Small intestine (tissue), 7 donors: Measurements from ENCODE around the gene CDK15. TPM values are rescaled to one million over a fixed set of nuclear protein-coding genes. Genes with fewer than 3 reads are reported as not detected.

Experiments
- DNase-seq, 2 donors: peaks; one replicate each; pipeline versions ENCODE4 v3.0.0 to v3.0.0-alpha.2; 2013
- FAIRE-seq: peaks from 2 replicates; lab custom pipeline; 2012; peaks lifted over from hg19 to GRCh38; lab: Jason Lieb, UNC
- H3K27ac ChIP-seq, 3 donors: one replicate each; pipeline ENCODE4 v1.5.1; 2013; ENCODE audit warnings: low read length in 2 of 3, mild to moderate bottlenecking in 2 of 3, control low read depth in 1 of 3, inconsistent platforms in 1 of 3, low read depth in 1 of 3, moderate library complexity in 1 of 3
- H3K27me3 ChIP-seq, 3 donors: one replicate each; pipeline ENCODE4 v1.6.1; 2013; ENCODE audit warnings: low read length in 3 of 3, inconsistent platforms in 1 of 3; ENCODE audit not compliant: control insufficient read depth in 3 of 3, insufficient read depth in 3 of 3
- H3K36me3 ChIP-seq, 3 donors: one replicate each; pipeline ENCODE4 v1.6.1; 2013; ENCODE audit warnings: low read length in 3 of 3, inconsistent platforms in 1 of 3, low read depth in 1 of 3, mild to moderate bottlenecking in 1 of 3, moderate library complexity in 1 of 3; ENCODE audit not compliant: control insufficient read depth in 3 of 3, insufficient read depth in 2 of 3
- H3K4me1 ChIP-seq, 3 donors: one replicate each; pipeline ENCODE4 v1.6.1; 2013; ENCODE audit warnings: low read length in 2 of 3, inconsistent platforms in 1 of 3, low read depth in 1 of 3, mild to moderate bottlenecking in 1 of 3, moderate library complexity in 1 of 3; ENCODE audit not compliant: control insufficient read depth in 3 of 3, insufficient read depth in 2 of 3
- H3K4me3 ChIP-seq, 3 donors: one replicate each; pipeline ENCODE4 v1.5.1; 2013; ENCODE audit warnings: low read length in 3 of 3, control low read depth in 1 of 3, inconsistent platforms in 1 of 3, low read depth in 1 of 3, mild to moderate bottlenecking in 1 of 3, moderate library complexity in 1 of 3
- H3K9me3 ChIP-seq, 2 donors: one replicate each; pipeline ENCODE4 v1.6.1; 2013; ENCODE audit warnings: low read depth in 1 of 2, low read length in 1 of 2; ENCODE audit not compliant: control insufficient read depth in 2 of 2, insufficient read depth in 1 of 2
- WGBS, 3 donors: extraction: QIAGEN DNeasy Blood & Tissue Kit; methylation state at CpG; one replicate each; pipeline ENCODE4 v1.1.7; 2013; 5-methylcytosine and 5-hydroxymethylcytosine counted together
- polyA plus RNA-seq, 4 donors: library from polyadenylated mRNA; stranded (reverse) in 3 of 4; unstranded in 1 of 4; fragments of 200-250 nt in 3 of 4; fragments of 120-200 nt in 1 of 4; gene quantifications; one replicate each; pipeline versions ENCODE4 v1.2.1 to v1.2.3, GENCODE V29; 2013
- donor health status: healthy with polysubstance abuse.
- donor health status: control.
- donor health status: control.
- donor health status: Bipolar disorder and iron deficiency.
- donor health status: healthy.

The CDK15 gene
- polyA plus RNA-seq, 4 donors, result 0.52 to 1.2 (median 0.54) TPM; not detected in 1

DNA sequence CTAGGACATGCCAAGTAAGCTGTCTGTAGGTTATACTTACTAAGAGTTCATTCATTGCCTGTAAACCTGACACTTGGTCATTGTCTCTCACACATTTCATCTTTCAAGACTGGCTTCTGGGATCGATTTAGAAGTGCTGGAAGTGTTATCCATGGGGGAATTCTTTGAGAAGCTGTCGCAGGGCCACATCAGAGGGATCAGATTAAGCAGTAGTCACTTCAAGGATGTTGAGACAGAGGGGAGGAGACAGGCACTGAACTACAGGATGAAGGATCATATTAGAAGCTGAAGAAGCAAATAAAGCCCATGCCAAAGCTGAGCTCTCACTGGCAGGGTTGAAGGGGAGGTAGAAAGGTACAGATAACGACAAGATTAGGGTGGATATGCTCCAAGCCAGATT lies 49.0 kb downstream of the CDK15 start:
- no peak overlapping the region for H3K27ac ChIP-seq
- H3K4me1 ChIP-seq, result peaks cover 0 to 10% (median 0%) of the 10 kb centered on the region in 3 donors
- peaks cover 0 to 3% (median 0%) of the 10 kb centered on the region in 3 donors for H3K27me3 ChIP-seq
- FAIRE-seq, result no peak
- H3K36me3 ChIP-seq, result no peaks in the 10 kb centered on the region
- WGBS, 3 donors, result 78 to 81% (median 79%) methylated on average over 3 of the region's 3 CpGs
- no peak for DNase-seq
- H3K9me3 ChIP-seq, result peaks cover 0 to 2% of the 10 kb centered on the region in 2 donors
- H3K4me3 ChIP-seq, result no peak overlapping the region

GRCh38 chr2:201857326-201857725 lies 51.0 kb downstream of the CDK15 start:
- FAIRE-seq, result no peak
- H3K4me1 ChIP-seq, result peaks cover 0 to 10% (median 0%) of the 10 kb centered on the region in 3 donors
- H3K9me3 ChIP-seq, result no peaks in the 10 kb centered on the region
- peaks cover 0 to 3% (median 0%) of the 10 kb centered on the region in 3 donors for H3K27me3 ChIP-seq
- 96 to 98% (median 97%) methylated on average over 2 of the region's 2 CpGs for WGBS, 3 donors
- no peak overlapping the region for H3K27ac ChIP-seq
- DNase-seq, result no peak
- no peak overlapping the region for H3K4me3 ChIP-seq
- no peaks in the 10 kb centered on the region for H3K36me3 ChIP-seq

DNA sequence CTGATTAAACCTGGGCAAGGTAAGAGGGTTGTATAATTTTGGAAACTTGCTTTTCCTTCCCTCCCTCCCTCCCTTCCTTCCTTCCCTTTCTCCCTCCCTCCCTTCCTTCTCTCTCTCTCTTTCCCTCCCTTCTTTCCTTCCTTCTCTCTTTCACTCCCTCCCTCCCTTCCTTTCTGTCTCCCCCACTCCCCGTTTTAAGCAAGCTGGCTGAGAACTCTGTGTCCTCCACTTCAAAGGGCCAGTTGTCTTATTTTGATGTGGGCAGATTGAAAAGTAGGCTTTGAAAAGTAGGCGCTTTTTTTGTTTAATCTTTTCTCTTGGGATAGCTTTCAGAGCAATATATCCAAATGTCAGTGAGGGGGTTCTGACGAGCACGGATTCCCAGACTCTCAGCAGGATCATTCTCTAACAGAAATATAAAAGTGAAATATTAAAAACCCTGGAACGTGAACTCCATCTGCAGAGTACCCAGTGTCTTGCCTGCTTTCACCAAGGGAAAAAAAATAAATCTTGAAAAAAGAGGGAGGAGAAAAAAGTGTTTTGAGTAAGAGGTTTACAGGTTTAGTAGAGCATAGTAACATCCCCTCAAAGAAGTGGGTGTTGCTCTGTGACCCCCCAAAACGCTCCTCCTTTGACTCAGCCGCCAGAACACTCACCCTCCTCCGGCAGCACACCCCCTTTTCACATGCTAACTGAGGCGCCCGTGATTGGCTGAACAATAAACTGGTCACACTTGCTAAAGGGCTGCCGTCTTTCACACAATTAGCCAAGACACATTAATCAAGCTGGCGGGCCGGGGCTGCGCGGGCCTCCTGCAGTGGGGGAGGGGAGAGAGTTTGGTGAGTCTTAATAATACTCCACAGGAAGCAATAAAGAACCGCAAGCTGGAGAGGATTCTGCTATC lies 52.2 kb downstream of the CDK15 start:
- Histone ChIP-seq H3K4me3 (no peak overlapping the region), H3K27ac (no peak overlapping the region), H3K9me3 (no peaks in the 10 kb centered on the region), H3K27me3 (peaks cover 0 to 3% (median 0%) of the 10 kb centered on the region in 3 donors), H3K36me3 (no peaks in the 10 kb centered on the region), H3K4me1 (peaks cover 0 to 10% (median 0%) of the 10 kb centered on the region in 3 donors)
- WGBS, 3 donors, result 12 to 20% (median 20%) methylated on average over 16 of the region's 16 CpGs
- no peak for FAIRE-seq
- peak in 1 of 2 donors; percentile 45 for DNase-seq

GRCh38 chr2:201859949-201860348 lies 53.6 kb downstream of the CDK15 start:
- no peak overlapping the region for H3K27ac ChIP-seq
- WGBS, 3 donors, result 73 to 89% (median 81%) methylated on average over 5 of the region's 5 CpGs
- peaks cover 0 to 3% (median 0%) of the 10 kb centered on the region in 3 donors for H3K27me3 ChIP-seq
- no peaks in the 10 kb centered on the region for H3K36me3 ChIP-seq
- no peak for FAIRE-seq
- no peak for DNase-seq
- H3K9me3 ChIP-seq, result no peaks in the 10 kb centered on the region
- H3K4me1 ChIP-seq, result peaks cover 0 to 14% (median 0%) of the 10 kb centered on the region in 3 donors
- H3K4me3 ChIP-seq, result no peak overlapping the region

GRCh38 chr2:201860636-201861066 lies 54.3 kb downstream of the CDK15 start:
- peaks cover 0 to 3% (median 0%) of the 10 kb centered on the region in 3 donors for H3K27me3 ChIP-seq
- H3K27ac ChIP-seq, result no peak overlapping the region
- 16 to 24% (median 16%) methylated on average over 5 of the region's 5 CpGs for WGBS, 3 donors
- no peak for FAIRE-seq
- H3K4me1 ChIP-seq, result peaks cover 0 to 19% (median 0%) of the 10 kb centered on the region in 3 donors
- no peaks in the 10 kb centered on the region for H3K36me3 ChIP-seq
- peak; percentile 79 to 83 for DNase-seq
- no peaks in the 10 kb centered on the region for H3K9me3 ChIP-seq
- H3K4me3 ChIP-seq, result no peak overlapping the region

DNA sequence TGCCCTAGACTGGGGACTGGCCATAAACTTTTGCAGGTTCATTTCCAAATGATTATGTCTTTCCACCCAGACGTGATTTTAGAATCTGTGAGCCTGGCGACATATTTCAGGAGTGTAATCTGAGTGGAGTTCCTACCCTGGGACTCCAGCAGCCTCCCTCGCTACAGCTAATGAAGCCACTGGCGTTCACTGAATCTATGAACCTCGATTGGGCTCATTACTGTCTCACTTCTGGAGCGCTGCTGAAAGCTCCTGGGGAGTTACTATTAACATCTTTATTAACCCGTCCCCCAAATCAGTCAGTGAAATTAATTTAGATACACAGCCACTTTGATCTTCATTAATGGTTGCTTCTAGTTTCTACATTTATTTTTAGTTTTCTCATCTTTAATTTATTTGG lies 56.5 kb downstream of the CDK15 start:
- DNase-seq (no peak), FAIRE-seq (no peak)
- H3K27ac ChIP-seq, result no peak overlapping the region
- WGBS, 3 donors, result 82 to 91% (median 87%) methylated on average over 7 of the region's 7 CpGs
- H3K9me3 ChIP-seq, result no peaks in the 10 kb centered on the region
- peaks cover 0 to 3% (median 0%) of the 10 kb centered on the region in 3 donors for H3K27me3 ChIP-seq
- no peak overlapping the region for H3K4me3 ChIP-seq
- H3K36me3 ChIP-seq, result no peaks in the 10 kb centered on the region
- H3K4me1 ChIP-seq, result peaks cover 0 to 34% (median 3%) of the 10 kb centered on the region in 3 donors

DNA sequence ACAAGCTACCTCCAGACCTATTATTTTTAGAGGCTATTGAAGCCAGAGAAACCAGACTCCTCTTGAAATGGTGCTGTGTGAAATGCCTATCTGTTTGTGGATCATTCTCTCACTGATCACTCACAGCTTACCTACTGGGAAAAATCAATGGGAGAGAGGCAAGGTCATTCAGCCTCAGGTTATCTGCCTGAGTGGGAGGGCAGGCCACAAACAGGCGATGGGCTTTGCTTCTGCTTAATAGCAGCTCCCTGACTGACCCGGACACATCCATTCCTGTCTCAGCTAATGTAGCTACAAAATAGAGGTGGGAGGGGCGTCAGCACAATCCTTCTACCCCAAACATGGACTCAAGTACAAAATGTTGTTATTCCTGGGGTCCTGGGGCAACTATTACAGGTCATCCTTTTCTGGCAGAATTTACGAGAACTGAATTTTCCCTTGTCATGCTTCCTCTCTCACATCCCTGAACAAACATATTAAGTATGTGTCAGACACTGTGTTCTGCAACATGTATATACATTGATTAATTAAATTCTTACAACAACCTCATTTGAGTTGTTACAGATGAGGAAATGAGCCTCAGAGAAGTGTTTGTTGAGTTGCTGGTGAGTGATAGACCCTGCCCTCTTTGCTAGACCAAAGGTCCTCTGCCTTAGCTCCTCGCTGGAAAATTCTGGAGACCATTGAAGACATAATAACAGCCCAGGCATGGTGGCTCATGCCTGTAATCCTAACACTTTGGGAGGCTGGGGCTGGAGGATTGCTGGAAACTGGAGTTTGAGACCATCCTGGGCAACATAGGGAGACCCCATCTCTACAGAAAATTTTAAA lies 60.5 kb downstream of the CDK15 start:
- FAIRE-seq (no peak), DNase-seq (peak; percentile 45 to 48)
- 60 to 73% (median 64%) methylated on average over 5 of the region's 5 CpGs for WGBS, 3 donors

GRCh38 chr2:201871471-201871870 lies 65.1 kb downstream of the CDK15 start:
- DNase-seq (no peak), FAIRE-seq (no peak)
- Histone ChIP-seq H3K4me1 (peaks cover 0 to 11% (median 3%) of the 10 kb centered on the region in 3 donors), H3K36me3 (no peaks in the 10 kb centered on the region), H3K27ac (no peak overlapping the region), H3K4me3 (no peak overlapping the region), H3K27me3 (no peaks in the 10 kb centered on the region), H3K9me3 (no peaks in the 10 kb centered on the region)
- 93 to 95% (median 94%) methylated on average over 5 of the region's 5 CpGs for WGBS, 3 donors

More for the DNA sequence above, 60.5 kb downstream of the CDK15 start:
- no peak overlapping the region for H3K4me3 ChIP-seq
- no peaks in the 10 kb centered on the region for H3K27me3 ChIP-seq
- no peaks in the 10 kb centered on the region for H3K9me3 ChIP-seq
- peaks cover 0 to 24% (median 3%) of the 10 kb centered on the region in 3 donors for H3K4me1 ChIP-seq
- peak overlapping the region in 1 of 3 donors; percentile 8 for H3K27ac ChIP-seq
- H3K36me3 ChIP-seq, result no peaks in the 10 kb centered on the region
